Endothelial cell of umbilical vein (primary cell): ENCODE data around the gene PRDM16. TPM values are rescaled to one million over a fixed set of nuclear protein-coding genes. Genes with fewer than 3 reads are reported as not detected.
A peak's percentile ranks its signal among the peaks of the same experiment; 100 is the strongest.

Experiments
- BruUV-seq: library from RNA; stranded (reverse); fragments of 400-500 nt; replicated peaks from 2 replicates; lab custom pipeline; 2021; lab: Mats Ljungman, UMichigan
- CTCF ChIA-PET: fragments of 300-600, 350-600 bp; sonication (Branson Sonifier 250); formaldehyde crosslinking; loops from one replicate; lab custom pipeline; 2021; ENCODE audit warnings: antibody characterized with exemption, inconsistent platforms; lab: Charles Lee
- POLR2A ChIA-PET: fragments of 300-600, 350-600 bp; sonication (Branson Sonifier 250); formaldehyde crosslinking; loops from one replicate; lab custom pipeline; 2021; ENCODE audit warnings: antibody characterized with exemption, inconsistent platforms; lab: Charles Lee
- DNase-seq: peaks from one replicate; pipeline ENCODE4 v3.0.0-alpha.2; 2011; ENCODE audit warnings: low read depth, low spot score
- FAIRE-seq: peaks from 2 replicates; lab custom pipeline; 2011; peaks lifted over from hg19 to GRCh38; lab: Jason Lieb, UNC
- H2AFZ ChIP-seq: 2 replicates; pipeline ENCODE4 v1.6.0; 2012; ENCODE audit warnings: low read depth, low read length, control low read depth, inconsistent platforms
- H3K27ac ChIP-seq: 2 replicates; pipeline ENCODE4 v1.5.1; 2011; ENCODE audit warnings: low read depth, mild to moderate bottlenecking, control low read depth, low read length, moderate library complexity; ENCODE audit not compliant: insufficient read depth
- H3K27me3 ChIP-seq, 2 experiments: 2 replicates each; pipeline versions ENCODE4 v1.6.0 to v1.6.1; 2011; ENCODE audit warnings: low read length in 2 of 2, mixed read lengths in 1 of 2; ENCODE audit not compliant: control insufficient read depth in 2 of 2, insufficient read depth in 2 of 2
- H3K36me3 ChIP-seq, 2 experiments: 2 replicates in 1 of 2; 3 replicates in 1 of 2; pipeline ENCODE4 v1.5.1; 2011; ENCODE audit warnings: low read length in 2 of 2, mild to moderate bottlenecking in 1 of 2, moderate library complexity in 1 of 2; ENCODE audit not compliant: control insufficient read depth in 2 of 2, insufficient read depth in 2 of 2; ENCODE audit errors: extremely low read depth in 1 of 2
- H3K4me1 ChIP-seq: 3 replicates; pipeline ENCODE4 v1.5.1; 2011; ENCODE audit warnings: mild to moderate bottlenecking, low read length; ENCODE audit not compliant: control insufficient read depth, insufficient read depth; ENCODE audit errors: extremely low read depth
- H3K4me2 ChIP-seq: 2 replicates; pipeline ENCODE4 v1.6.1; 2011; ENCODE audit warnings: low read length, control low read depth, mixed read lengths; ENCODE audit not compliant: insufficient read depth
- H3K4me3 ChIP-seq, 3 experiments: fragments of 200-600 bp in 1 of 3; sonication (generic), shearing (Covaris generic) in 1 of 3; replicated peaks in 1 of 3; 2 replicates each; pipeline ENCODE4 v1.5.1; 2011 to 2016; ENCODE audit warnings: control low read depth in 3 of 3, low read length in 3 of 3, mild to moderate bottlenecking in 2 of 3, inconsistent platforms in 1 of 3, low read depth in 1 of 3, moderate library complexity in 1 of 3; ENCODE audit not compliant: insufficient read depth in 1 of 3
- H3K79me2 ChIP-seq: 2 replicates; pipeline ENCODE4 v1.6.0; 2012; ENCODE audit warnings: low read length, inconsistent platforms; ENCODE audit not compliant: control insufficient read depth, insufficient read depth
- H3K9ac ChIP-seq: replicated peaks from 2 replicates; pipeline ENCODE3; 2011; ENCODE audit warnings: low read length, control low read depth; ENCODE audit not compliant: insufficient read depth; ENCODE audit errors: extremely low read depth
- H3K9me1 ChIP-seq: replicated peaks from 3 replicates; pipeline ENCODE4 v1.6.0; 2011; ENCODE audit warnings: mild to moderate bottlenecking, low read length; ENCODE audit not compliant: control insufficient read depth, insufficient read depth; ENCODE audit errors: extremely low read depth
- H3K9me3 ChIP-seq: replicated peaks from 2 replicates; pipeline ENCODE4 v1.5.1; 2012; ENCODE audit warnings: low read length, inconsistent platforms; ENCODE audit not compliant: control insufficient read depth, insufficient read depth
- H4K20me1 ChIP-seq: replicated peaks from 2 replicates; pipeline ENCODE3; 2011; ENCODE audit warnings: mild to moderate bottlenecking, low read length; ENCODE audit not compliant: control insufficient read depth, insufficient read depth; ENCODE audit errors: extremely low read depth
- CTCF ChIP-seq, 2 donors: IDR thresholded peaks; 1 replicate in 1 of 2; 2 replicates in 1 of 2; pipeline ENCODE4 v1.5.1; 2011; ENCODE audit warnings: low read length in 2 of 2, mild to moderate bottlenecking in 2 of 2, moderate library complexity in 2 of 2, control low read depth in 1 of 2, inconsistent platforms in 1 of 2, low read depth in 1 of 2; ENCODE audit not compliant: insufficient read depth in 1 of 2; ENCODE audit errors: extremely low read depth in 1 of 2
- FOS ChIP-seq: IDR thresholded peaks from 2 replicates; pipeline ENCODE4 v1.6.1; 2011; ENCODE audit warnings: mild to moderate bottlenecking, low read length, moderate library complexity, borderline replicate concordance; ENCODE audit not compliant: insufficient read depth
- GATA2 ChIP-seq: IDR thresholded peaks from 2 replicates; pipeline ENCODE4 v1.7.0; 2011; ENCODE audit warnings: low read depth, mild to moderate bottlenecking, moderate library complexity, mixed read lengths, low read length; ENCODE audit not compliant: insufficient read length, insufficient read depth
- JUN ChIP-seq: IDR thresholded peaks from 2 replicates; pipeline ENCODE4 v1.6.1; 2011; ENCODE audit warnings: borderline replicate concordance, low read depth; ENCODE audit not compliant: insufficient read length, insufficient read depth
- MYC ChIP-seq: IDR thresholded peaks from one replicate; pipeline ENCODE4 v1.6.1; 2011; ENCODE audit warnings: mild to moderate bottlenecking, low read depth, low read length
- POLR2A ChIP-seq: IDR thresholded peaks from 2 replicates; pipeline ENCODE4 v1.6.1; 2012; ENCODE audit warnings: low read depth, mild to moderate bottlenecking, control low read depth, low read length
- POLR2AphosphoS5 ChIP-seq: IDR thresholded peaks from 2 replicates; pipeline ENCODE4 v1.6.1; 2012; ENCODE audit warnings: low read depth, mild to moderate bottlenecking, control low read depth, low read length, moderate library complexity; ENCODE audit not compliant: insufficient read depth
- dilution Hi-C: fragments of 300-500 bp; cut with MboI; formaldehyde crosslinking; loops from one replicate; pipeline ENCODE4 v1.15.0; 2019; ENCODE audit warnings: low sequenced_read_pairs; ENCODE audit not compliant: extremely low pct_ligation_motif_present
- intact Hi-C: fragments of 100-400 bp; cut with micrococcal nuclease; formaldehyde crosslinking; loops from one replicate; pipeline ENCODE4 v1.10.0; 2022
- polyA plus RNA-seq, 4 experiments: library from polyadenylated mRNA; depleted of rRNA in 3 of 4; stranded (reverse) in 3 of 4; unstranded in 1 of 4; fragments of >200 nt; gene quantifications; 2 replicates each; pipeline versions ENCODE4 v1.2.1 to v1.2.3, GENCODE V29; 2011 to 2012; ENCODE audit warnings: missing spikeins in 1 of 4
- total RNA-seq: library from RNA; stranded (reverse); gene quantifications from 2 replicates; pipeline ENCODE4 v1.2.3, GENCODE V29; 2021

Gene PRDM16
- total and polyA plus RNA-seq, 2 donors (not counting 3 experiments of a cell fraction or from before 2014, with no cell fraction given) = not detected

GRCh38 chr1:3282656-3283430 is 213.8 kb downstream of the PRDM16 start:
- Histone ChIP-seq H3K4me3 (no peak overlapping the region), H3K4me1 (no peaks in the 10 kb centered on the region), H3K79me2 (no peaks in the 10 kb centered on the region), H3K27ac (no peak overlapping the region), H3K9me1 (no peaks in the 10 kb centered on the region), H3K9me3 (no peaks in the 10 kb centered on the region), H2AFZ (no peak overlapping the region), H3K36me3 (no peaks in the 10 kb centered on the region), H4K20me1 (no peaks in the 10 kb centered on the region), H3K9ac (no peak overlapping the region), H3K4me2 (no peak overlapping the region), H3K27me3 (no peaks in the 10 kb centered on the region)
- POLR2A ChIA-PET = no interaction called here
- DNase-seq = no peak
- intact Hi-C loops (no loop called here), dilution Hi-C loops (no loop called here)
- BruUV-seq = no TSS peak
- no peak for FAIRE-seq
- CTCF ChIA-PET = no interaction called here
- TF ChIP-seq FOS (no peak), GATA2 (no peak), MYC (no peak)

DNA sequence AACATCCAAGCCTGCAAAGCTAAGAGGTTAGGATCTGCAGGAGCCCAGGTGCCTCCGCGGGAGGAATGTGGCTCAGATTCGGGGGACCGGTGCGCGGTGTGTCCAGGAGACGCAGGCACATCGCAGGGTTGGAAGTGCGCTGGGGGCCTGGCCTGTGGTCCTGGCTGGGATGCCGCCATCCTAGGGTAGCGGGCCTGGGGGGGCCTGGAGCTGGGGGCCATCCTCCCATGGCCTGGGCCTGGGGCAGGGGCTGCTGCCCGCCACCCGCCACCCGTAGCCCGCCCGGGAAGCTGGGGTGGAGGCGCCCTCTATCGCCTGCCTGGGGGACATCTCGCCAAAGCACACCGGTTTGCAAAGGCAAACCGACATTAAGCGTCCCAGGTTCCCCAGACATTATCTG is 214.8 kb downstream of the PRDM16 start:
- no peaks in the 10 kb centered on the region for H3K27me3 ChIP-seq
- no peak for FAIRE-seq
- no peaks in the 10 kb centered on the region for H4K20me1 ChIP-seq
- H3K9me1 ChIP-seq = no peaks in the 10 kb centered on the region
- DNase-seq = no peak
- dilution Hi-C loops (no loop called here), intact Hi-C loops (loop anchor here (1.0 kb wide), 1 partner anchor 870 kb away; no protein-coding TSS in a partner anchor)
- H3K27ac ChIP-seq = no peak overlapping the region
- POLR2A ChIA-PET = no interaction called here
- TF ChIP-seq MYC (no peak), POLR2AphosphoS5 (no peak), POLR2A (no peak), JUN (no peak), CTCF (IDR thresholded peaks at IDR 0.05; ENCODE audit: extremely low read depth in 1 of 2, insufficient read depth in 1 of 2, low read depth in 1 of 2, low read length in 2 of 2) (peak; percentile 14 to 46)
- no peaks in the 10 kb centered on the region for H3K79me2 ChIP-seq
- no peaks in the 10 kb centered on the region for H3K36me3 ChIP-seq
- no peak overlapping the region for H3K9ac ChIP-seq
- BruUV-seq = no TSS peak
- no peak overlapping the region for H2AFZ ChIP-seq
- CTCF ChIA-PET = no interaction called here
- no peak overlapping the region for H3K4me2 ChIP-seq
- H3K4me1 ChIP-seq = no peaks in the 10 kb centered on the region
- H3K9me3 ChIP-seq = no peaks in the 10 kb centered on the region
- H3K4me3 ChIP-seq = no peak overlapping the region
